Endothelial cell of umbilical vein (primary cell): ENCODE measurements around the gene PSMD5. TPM values are rescaled to one million over a fixed set of nuclear protein-coding genes. Genes with fewer than 3 reads are reported as not detected.

ENCODE experiments used
- BruUV-seq: library from RNA; stranded (reverse); fragments of 400-500 nt; replicated peaks from 2 replicates; lab custom pipeline; 2021; lab: Mats Ljungman, UMichigan
- CTCF ChIA-PET: fragments of 300-600, 350-600 bp; sonication (Branson Sonifier 250); formaldehyde crosslinking; loops from one replicate; lab custom pipeline; 2021; ENCODE audit warnings: antibody characterized with exemption, inconsistent platforms; lab: Charles Lee
- POLR2A ChIA-PET: fragments of 300-600, 350-600 bp; sonication (Branson Sonifier 250); formaldehyde crosslinking; loops from one replicate; lab custom pipeline; 2021; ENCODE audit warnings: antibody characterized with exemption, inconsistent platforms; lab: Charles Lee
- DNase-seq: peaks from one replicate; pipeline ENCODE4 v3.0.0-alpha.2; 2011; ENCODE audit warnings: low read depth, low spot score
- FAIRE-seq: peaks from 2 replicates; lab custom pipeline; 2011; peaks lifted over from hg19 to GRCh38; lab: Jason Lieb, UNC
- H2AFZ ChIP-seq: 2 replicates; pipeline ENCODE4 v1.6.0; 2012; ENCODE audit warnings: low read depth, low read length, control low read depth, inconsistent platforms
- H3K27ac ChIP-seq: 2 replicates; pipeline ENCODE4 v1.5.1; 2011; ENCODE audit warnings: low read depth, mild to moderate bottlenecking, control low read depth, low read length, moderate library complexity; ENCODE audit not compliant: insufficient read depth
- H3K27me3 ChIP-seq, 2 experiments: 2 replicates each; pipeline versions ENCODE4 v1.6.0 to v1.6.1; 2011; ENCODE audit warnings: low read length in 2 of 2, mixed read lengths in 1 of 2; ENCODE audit not compliant: control insufficient read depth in 2 of 2, insufficient read depth in 2 of 2
- H3K36me3 ChIP-seq, 2 experiments: 2 replicates in 1 of 2; 3 replicates in 1 of 2; pipeline ENCODE4 v1.5.1; 2011; ENCODE audit warnings: low read length in 2 of 2, mild to moderate bottlenecking in 1 of 2, moderate library complexity in 1 of 2; ENCODE audit not compliant: control insufficient read depth in 2 of 2, insufficient read depth in 2 of 2; ENCODE audit errors: extremely low read depth in 1 of 2
- H3K4me1 ChIP-seq: 3 replicates; pipeline ENCODE4 v1.5.1; 2011; ENCODE audit warnings: mild to moderate bottlenecking, low read length; ENCODE audit not compliant: control insufficient read depth, insufficient read depth; ENCODE audit errors: extremely low read depth
- H3K4me2 ChIP-seq: 2 replicates; pipeline ENCODE4 v1.6.1; 2011; ENCODE audit warnings: low read length, control low read depth, mixed read lengths; ENCODE audit not compliant: insufficient read depth
- H3K4me3 ChIP-seq, 3 experiments: fragments of 200-600 bp in 1 of 3; sonication (generic), shearing (Covaris generic) in 1 of 3; replicated peaks in 1 of 3; 2 replicates each; pipeline ENCODE4 v1.5.1; 2011 to 2016; ENCODE audit warnings: control low read depth in 3 of 3, low read length in 3 of 3, mild to moderate bottlenecking in 2 of 3, inconsistent platforms in 1 of 3, low read depth in 1 of 3, moderate library complexity in 1 of 3; ENCODE audit not compliant: insufficient read depth in 1 of 3
- H3K79me2 ChIP-seq: 2 replicates; pipeline ENCODE4 v1.6.0; 2012; ENCODE audit warnings: low read length, inconsistent platforms; ENCODE audit not compliant: control insufficient read depth, insufficient read depth
- H3K9ac ChIP-seq: replicated peaks from 2 replicates; pipeline ENCODE3; 2011; ENCODE audit warnings: low read length, control low read depth; ENCODE audit not compliant: insufficient read depth; ENCODE audit errors: extremely low read depth
- H3K9me1 ChIP-seq: replicated peaks from 3 replicates; pipeline ENCODE4 v1.6.0; 2011; ENCODE audit warnings: mild to moderate bottlenecking, low read length; ENCODE audit not compliant: control insufficient read depth, insufficient read depth; ENCODE audit errors: extremely low read depth
- H3K9me3 ChIP-seq: replicated peaks from 2 replicates; pipeline ENCODE4 v1.5.1; 2012; ENCODE audit warnings: low read length, inconsistent platforms; ENCODE audit not compliant: control insufficient read depth, insufficient read depth
- H4K20me1 ChIP-seq: replicated peaks from 2 replicates; pipeline ENCODE3; 2011; ENCODE audit warnings: mild to moderate bottlenecking, low read length; ENCODE audit not compliant: control insufficient read depth, insufficient read depth; ENCODE audit errors: extremely low read depth
- CTCF ChIP-seq, 2 donors: IDR thresholded peaks; 1 replicate in 1 of 2; 2 replicates in 1 of 2; pipeline ENCODE4 v1.5.1; 2011; ENCODE audit warnings: low read length in 2 of 2, mild to moderate bottlenecking in 2 of 2, moderate library complexity in 2 of 2, control low read depth in 1 of 2, inconsistent platforms in 1 of 2, low read depth in 1 of 2; ENCODE audit not compliant: insufficient read depth in 1 of 2; ENCODE audit errors: extremely low read depth in 1 of 2
- EZH2 ChIP-seq: IDR thresholded peaks from 2 replicates; pipeline ENCODE4 v1.6.1; 2012; ENCODE audit warnings: borderline replicate concordance, low read depth, mild to moderate bottlenecking, moderate library complexity, low read length, inconsistent platforms; ENCODE audit not compliant: severe bottlenecking
- FOS ChIP-seq: IDR thresholded peaks from 2 replicates; pipeline ENCODE4 v1.6.1; 2011; ENCODE audit warnings: mild to moderate bottlenecking, low read length, moderate library complexity, borderline replicate concordance; ENCODE audit not compliant: insufficient read depth
- GATA2 ChIP-seq: IDR thresholded peaks from 2 replicates; pipeline ENCODE4 v1.7.0; 2011; ENCODE audit warnings: low read depth, mild to moderate bottlenecking, moderate library complexity, mixed read lengths, low read length; ENCODE audit not compliant: insufficient read length, insufficient read depth
- JUN ChIP-seq: IDR thresholded peaks from 2 replicates; pipeline ENCODE4 v1.6.1; 2011; ENCODE audit warnings: borderline replicate concordance, low read depth; ENCODE audit not compliant: insufficient read length, insufficient read depth
- MAX ChIP-seq: IDR thresholded peaks from 2 replicates; pipeline ENCODE4 v1.6.1; 2011; ENCODE audit not compliant: insufficient read depth, insufficient read length
- MYC ChIP-seq: IDR thresholded peaks from one replicate; pipeline ENCODE4 v1.6.1; 2011; ENCODE audit warnings: mild to moderate bottlenecking, low read depth, low read length
- POLR2A ChIP-seq: IDR thresholded peaks from 2 replicates; pipeline ENCODE4 v1.6.1; 2012; ENCODE audit warnings: low read depth, mild to moderate bottlenecking, control low read depth, low read length
- POLR2AphosphoS5 ChIP-seq: IDR thresholded peaks from 2 replicates; pipeline ENCODE4 v1.6.1; 2012; ENCODE audit warnings: low read depth, mild to moderate bottlenecking, control low read depth, low read length, moderate library complexity; ENCODE audit not compliant: insufficient read depth
- dilution Hi-C: fragments of 300-500 bp; cut with MboI; formaldehyde crosslinking; loops from one replicate; pipeline ENCODE4 v1.15.0; 2019; ENCODE audit warnings: low sequenced_read_pairs; ENCODE audit not compliant: extremely low pct_ligation_motif_present
- intact Hi-C: fragments of 100-400 bp; cut with micrococcal nuclease; formaldehyde crosslinking; loops from one replicate; pipeline ENCODE4 v1.10.0; 2022
- polyA plus RNA-seq, 4 experiments: library from polyadenylated mRNA; depleted of rRNA in 3 of 4; stranded (reverse) in 3 of 4; unstranded in 1 of 4; fragments of >200 nt; gene quantifications; 2 replicates each; pipeline versions ENCODE4 v1.2.1 to v1.2.3, GENCODE V29; 2011 to 2012; ENCODE audit warnings: missing spikeins in 1 of 4
- total RNA-seq: library from RNA; stranded (reverse); gene quantifications from 2 replicates; pipeline ENCODE4 v1.2.3, GENCODE V29; 2021

Gene PSMD5
- total and polyA plus RNA-seq, 2 donors (not counting 3 experiments of a cell fraction or from before 2014, with no cell fraction given) = 20.4 to 70.2 TPM

DNA sequence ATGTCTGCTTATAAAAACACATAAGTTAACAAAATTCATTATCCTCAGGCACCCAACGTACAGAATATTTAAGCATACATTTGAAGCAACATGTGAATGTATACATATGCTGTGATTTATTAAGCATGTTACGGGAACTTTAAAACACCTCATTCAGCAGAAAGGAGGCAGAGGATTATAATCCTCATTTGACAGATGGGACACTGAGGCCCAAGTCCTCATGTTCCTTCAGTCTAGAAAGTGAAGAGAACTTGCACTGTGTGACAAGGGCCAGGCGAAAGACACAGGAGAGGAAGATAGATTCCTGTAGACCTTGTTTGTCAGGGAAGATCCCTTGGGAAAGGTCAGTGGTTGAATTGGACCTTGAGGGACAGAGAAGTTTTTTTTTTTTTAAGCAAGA is 7.6 kb upstream of the PSMD5 start:
- ChIA-PET CTCF (no interaction called here), POLR2A (no interaction called here)
- Histone ChIP-seq H3K4me1 (peaks cover 17% of the 10 kb centered on the region), H3K4me3 (no peak overlapping the region), H3K79me2 (no peaks in the 10 kb centered on the region), H3K36me3 (no peaks in the 10 kb centered on the region), H3K9ac (no peak overlapping the region), H3K4me2 (no peak overlapping the region), H3K27me3 (no peaks in the 10 kb centered on the region), H3K9me3 (no peaks in the 10 kb centered on the region), H3K27ac (no peak overlapping the region), H3K9me1 (no peaks in the 10 kb centered on the region), H4K20me1 (no peaks in the 10 kb centered on the region), H2AFZ (no peak overlapping the region)
- TF ChIP-seq POLR2AphosphoS5 = no peak
- no peak for TF ChIP-seq JUN
- TF ChIP-seq FOS = no peak
- no peak for TF ChIP-seq POLR2A
- no peak for TF ChIP-seq MYC
- TF ChIP-seq GATA2 = no peak
- TF ChIP-seq EZH2 = no peak
- TF ChIP-seq MAX = no peak
- no peak for TF ChIP-seq CTCF (IDR thresholded peaks at IDR 0.05; ENCODE audit: extremely low read depth in 1 of 2, insufficient read depth in 1 of 2, low read depth in 1 of 2, low read length in 2 of 2)
- BruUV-seq = no TSS peak
- intact Hi-C loops = no loop called here
- FAIRE-seq (no peak), DNase-seq (no peak)
- dilution Hi-C loops = no loop called here
